Measurements from ENCODE around the gene ATAD1. TPM values are rescaled to one million over a fixed set of nuclear protein-coding genes. Genes with fewer than 3 reads are reported as not detected.

ATAD1 gene
- total RNA-seq, 1 experiment from 2014 or later: 15.7 TPM

DNA sequence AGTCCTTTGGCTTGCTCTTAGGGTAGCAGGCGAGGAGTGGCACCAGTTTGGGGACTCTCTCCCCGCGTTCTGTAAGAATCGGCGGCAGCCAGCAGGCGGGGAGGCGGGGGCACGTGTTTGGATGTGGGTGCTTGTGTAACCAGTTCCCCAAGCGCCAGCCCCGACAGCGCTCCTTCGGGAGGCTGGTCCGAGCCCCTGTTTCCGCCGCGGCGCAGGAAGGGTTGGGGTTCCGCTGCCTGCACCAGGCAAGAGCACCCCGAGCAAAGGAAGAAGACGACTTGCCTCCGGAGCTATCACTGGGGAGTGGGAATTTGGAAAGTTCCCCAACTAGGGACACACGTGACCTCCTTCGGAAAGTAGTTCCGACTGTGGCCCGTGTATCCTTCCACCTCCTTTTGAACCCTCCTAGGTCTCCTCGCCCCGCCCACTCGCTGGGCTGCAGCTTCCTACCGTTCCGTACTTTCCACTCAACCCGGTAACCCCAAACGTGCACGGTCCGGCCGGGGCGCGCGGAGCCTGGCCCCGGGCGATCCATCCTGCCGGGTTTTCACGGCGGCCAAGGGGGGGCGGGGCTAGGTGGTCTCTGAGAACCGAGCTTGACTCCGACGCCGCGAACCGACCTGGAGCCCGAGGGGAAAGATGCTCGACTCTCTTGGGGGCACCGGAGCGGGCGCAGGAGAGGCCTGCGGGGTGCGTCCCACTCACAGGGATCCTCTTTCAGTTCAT, 44.1 kb upstream of the ATAD1 start:
- no TSS peak for BruUV-seq (replicated peaks)
- peak overlapping the region; percentile 99 for H3K4me2 ChIP-seq (ENCODE audit: low read length)
- H3K4me1 ChIP-seq (ENCODE audit: insufficient read depth, low read length): peaks cover 16% of the 10 kb centered on the region; the same call in 1 of the 2 replicates
- H3K36me3 ChIP-seq (ENCODE audit: low read depth, low read length): no peaks in the 10 kb centered on the region
- no peaks in the 10 kb centered on the region for H3K9me2 ChIP-seq (replicated peaks; ENCODE audit: low read length)
- H3K9ac ChIP-seq (ENCODE audit: low read length): peak overlapping the region; percentile 95
- intact Hi-C loops (cut with micrococcal nuclease): loop anchor here (1.0 to 2.0 kb wide), 2 partner anchors 15 to 44 kb away; partner anchors contain the start of gene ATAD1
- ChIA-PET CTCF (interaction anchor here (0.5 kb wide), 1 partner anchor 87 kb away, joined by 5 read pairs; no protein-coding TSS in a partner anchor), POLR2A (ENCODE audit: unreplicated experiment) (interaction anchor here (1.0 to 1.3 kb wide), 2 partner anchors 16 to 44 kb away, joined by 4 read pairs; partner anchors contain the start of gene ATAD1)
- peak overlapping the region; percentile 85 for H2AFZ ChIP-seq (ENCODE audit: low read length)
- peaks cover 29% of the 10 kb centered on the region for H4K20me1 ChIP-seq (ENCODE audit: low read length)
- H3K79me2 ChIP-seq (ENCODE audit: low read length): peaks cover 31% of the 10 kb centered on the region
- H3K27ac ChIP-seq (ENCODE audit: low read length): peak overlapping the region; percentile 97
- ATAC-seq (peak; percentile 54), DNase-seq (peak; percentile 91)
- peak overlapping the region; percentile 94 for H3K4me3 ChIP-seq (ENCODE audit: low read length)
- H3K27me3 ChIP-seq (ENCODE audit: low read length): no peaks in the 10 kb centered on the region
- no peaks in the 10 kb centered on the region for H3K9me3 ChIP-seq (ENCODE audit: low read length)
- TF ChIP-seq, protein P1, sequence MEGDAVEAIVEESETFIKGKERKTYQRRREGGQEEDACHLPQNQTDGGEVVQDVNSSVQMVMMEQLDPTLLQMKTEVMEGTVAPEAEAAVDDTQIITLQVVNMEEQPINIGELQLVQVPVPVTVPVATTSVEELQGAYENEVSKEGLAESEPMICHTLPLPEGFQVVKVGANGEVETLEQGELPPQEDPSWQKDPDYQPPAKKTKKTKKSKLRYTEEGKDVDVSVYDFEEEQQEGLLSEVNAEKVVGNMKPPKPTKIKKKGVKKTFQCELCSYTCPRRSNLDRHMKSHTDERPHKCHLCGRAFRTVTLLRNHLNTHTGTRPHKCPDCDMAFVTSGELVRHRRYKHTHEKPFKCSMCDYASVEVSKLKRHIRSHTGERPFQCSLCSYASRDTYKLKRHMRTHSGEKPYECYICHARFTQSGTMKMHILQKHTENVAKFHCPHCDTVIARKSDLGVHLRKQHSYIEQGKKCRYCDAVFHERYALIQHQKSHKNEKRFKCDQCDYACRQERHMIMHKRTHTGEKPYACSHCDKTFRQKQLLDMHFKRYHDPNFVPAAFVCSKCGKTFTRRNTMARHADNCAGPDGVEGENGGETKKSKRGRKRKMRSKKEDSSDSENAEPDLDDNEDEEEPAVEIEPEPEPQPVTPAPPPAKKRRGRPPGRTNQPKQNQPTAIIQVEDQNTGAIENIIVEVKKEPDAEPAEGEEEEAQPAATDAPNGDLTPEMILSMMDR (conservative IDR thresholded peaks at IDR 0.05; ENCODE audit: low read depth, low read length): no peak
- TF ChIP-seq EZH2phosphoT487 (IDR thresholded peaks at IDR 0.05; ENCODE audit: borderline replicate concordance, low read length): no peak
- no peak for TF ChIP-seq EZH2 (IDR thresholded peaks at IDR 0.05; ENCODE audit: low read length, unreplicated experiment)
- no peaks in the 10 kb centered on the region for H3F3A ChIP-seq (ENCODE audit: low read length, unreplicated experiment)

DNA sequence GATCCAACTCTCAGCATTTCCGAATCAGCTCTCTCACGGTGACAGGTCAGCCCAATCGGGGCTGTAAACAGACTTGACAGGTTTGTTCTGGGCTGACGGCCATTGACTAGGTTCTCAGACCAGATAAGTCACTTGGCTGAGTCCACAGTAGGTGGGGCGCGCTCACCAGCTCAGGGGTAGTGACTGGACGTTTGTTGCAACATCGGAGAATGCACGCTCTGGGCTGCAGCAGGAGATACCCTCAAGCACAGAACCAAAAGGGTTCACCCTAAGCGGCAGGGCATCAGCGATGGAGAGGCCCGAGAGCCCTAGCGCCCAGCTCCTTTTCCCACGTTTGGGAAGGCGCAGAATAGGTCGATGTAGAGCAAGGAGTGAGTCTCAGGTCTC, 43.5 kb upstream of the ATAD1 start:
- no peaks in the 10 kb centered on the region for H3K36me3 ChIP-seq (ENCODE audit: low read depth, low read length)
- TSS peak; percentile 70 for BruUV-seq (replicated peaks)
- peaks cover 23% of the 10 kb centered on the region for H4K20me1 ChIP-seq (ENCODE audit: low read length)
- POLR2A ChIA-PET (ENCODE audit: unreplicated experiment): interaction anchor here (0.5 to 1.3 kb wide), 4 partner anchors 16 to 51 kb away, joined by 3 to 4 read pairs (median 4); partner anchors contain the start of gene ATAD1
- H3K4me3 ChIP-seq (ENCODE audit: low read length): peak overlapping the region; percentile 94
- H3K9me2 ChIP-seq (replicated peaks; ENCODE audit: low read length): no peaks in the 10 kb centered on the region
- no peaks in the 10 kb centered on the region for H3F3A ChIP-seq (ENCODE audit: low read length, unreplicated experiment)
- no peaks in the 10 kb centered on the region for H3K27me3 ChIP-seq (ENCODE audit: low read length)
- peak; percentile 29 for ATAC-seq
- H3K27ac ChIP-seq (ENCODE audit: low read length): peak overlapping the region; percentile 97
- peaks cover 16% of the 10 kb centered on the region; the same call in 1 of the 2 replicates for H3K4me1 ChIP-seq (ENCODE audit: insufficient read depth, low read length)
- DNase-seq: peak; percentile 84
- H2AFZ ChIP-seq (ENCODE audit: low read length): peak overlapping the region; percentile 85
- intact Hi-C loops (cut with micrococcal nuclease): loop anchor here (2.0 kb wide), 1 partner anchor 15 kb away; no protein-coding TSS in a partner anchor
- H3K79me2 ChIP-seq (ENCODE audit: low read length): peaks cover 25% of the 10 kb centered on the region
- H3K9me3 ChIP-seq (ENCODE audit: low read length): no peaks in the 10 kb centered on the region
- CTCF ChIA-PET: interaction anchor here (0.8 kb wide), 1 partner anchor 66 kb away, joined by 4 read pairs; no protein-coding TSS in a partner anchor
- TF ChIP-seq, protein P1 (conservative IDR thresholded peaks at IDR 0.05; ENCODE audit: low read depth, low read length): no peak
- TF ChIP-seq EZH2 (IDR thresholded peaks at IDR 0.05; ENCODE audit: low read length, unreplicated experiment) (no peak), EZH2phosphoT487 (IDR thresholded peaks at IDR 0.05; ENCODE audit: borderline replicate concordance, low read length) (no peak)
- peak overlapping the region; percentile 95 for H3K9ac ChIP-seq (ENCODE audit: low read length)
- H3K4me2 ChIP-seq (ENCODE audit: low read length): peak overlapping the region; percentile 99

Measured in PC-3 (cell line).